HG03039 (cell line): ENCODE results near the gene SOCS2.
"Not testable (repeated sequence)": the region's sequence is repeated elsewhere in the genome, so short reads cannot be mapped to it uniquely, and the experiment has no call there.

Experiments
- ATAC-seq: cut with Tn5 transposase; IDR thresholded peaks from one replicate; pipeline ENCODE4 v1.9.1; 2021; ENCODE audit warnings: mild to moderate bottlenecking, moderate library complexity; ENCODE audit not compliant: unreplicated experiment

SOCS2 gene, protein sequence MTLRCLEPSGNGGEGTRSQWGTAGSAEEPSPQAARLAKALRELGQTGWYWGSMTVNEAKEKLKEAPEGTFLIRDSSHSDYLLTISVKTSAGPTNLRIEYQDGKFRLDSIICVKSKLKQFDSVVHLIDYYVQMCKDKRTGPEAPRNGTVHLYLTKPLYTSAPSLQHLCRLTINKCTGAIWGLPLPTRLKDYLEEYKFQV

GRCh38 chr12:93571925-93572711 is at the start of gene SOCS2:
Gene SOCS2 (plus strand): TSS chr12:93572675. CDS start chr12:93572898, 223 bp downstream.
- ATAC-seq = no peak

DNA sequence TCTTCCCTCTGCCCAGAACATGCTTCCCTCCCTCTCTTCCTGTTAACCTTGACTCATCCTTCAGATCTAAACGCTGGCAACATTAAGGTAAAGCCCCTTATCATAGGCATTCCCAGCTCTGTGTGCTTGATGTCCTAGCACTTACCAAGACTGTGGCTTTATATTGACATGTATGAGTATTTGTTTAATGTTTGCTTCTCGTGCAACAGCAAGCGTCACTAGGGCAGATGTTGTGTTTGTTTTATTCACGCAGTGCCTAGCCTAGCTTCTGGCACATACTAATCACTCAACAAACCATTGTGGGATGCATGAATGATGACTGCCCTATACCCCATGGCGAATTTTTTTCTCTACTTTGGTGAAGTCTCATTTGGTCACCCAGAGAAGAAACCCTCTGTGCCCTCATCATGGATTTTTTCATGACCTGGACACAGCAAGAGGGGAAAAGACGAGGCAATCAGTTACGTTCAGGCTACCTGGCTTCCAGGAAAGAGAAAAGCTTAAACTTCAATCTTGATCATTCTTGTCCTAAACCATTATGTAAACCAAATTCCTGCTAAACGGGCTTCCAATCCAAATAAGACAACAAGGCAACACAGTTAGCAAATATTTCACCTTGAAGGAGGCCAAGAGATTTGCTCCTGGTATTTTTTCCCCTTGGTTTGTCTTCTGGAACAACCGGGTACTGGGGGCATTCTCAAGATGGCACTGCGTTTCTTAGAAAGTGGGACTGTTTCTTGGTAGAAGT is 47.9 kb upstream of the SOCS2 start:
- no peak for ATAC-seq

DNA sequence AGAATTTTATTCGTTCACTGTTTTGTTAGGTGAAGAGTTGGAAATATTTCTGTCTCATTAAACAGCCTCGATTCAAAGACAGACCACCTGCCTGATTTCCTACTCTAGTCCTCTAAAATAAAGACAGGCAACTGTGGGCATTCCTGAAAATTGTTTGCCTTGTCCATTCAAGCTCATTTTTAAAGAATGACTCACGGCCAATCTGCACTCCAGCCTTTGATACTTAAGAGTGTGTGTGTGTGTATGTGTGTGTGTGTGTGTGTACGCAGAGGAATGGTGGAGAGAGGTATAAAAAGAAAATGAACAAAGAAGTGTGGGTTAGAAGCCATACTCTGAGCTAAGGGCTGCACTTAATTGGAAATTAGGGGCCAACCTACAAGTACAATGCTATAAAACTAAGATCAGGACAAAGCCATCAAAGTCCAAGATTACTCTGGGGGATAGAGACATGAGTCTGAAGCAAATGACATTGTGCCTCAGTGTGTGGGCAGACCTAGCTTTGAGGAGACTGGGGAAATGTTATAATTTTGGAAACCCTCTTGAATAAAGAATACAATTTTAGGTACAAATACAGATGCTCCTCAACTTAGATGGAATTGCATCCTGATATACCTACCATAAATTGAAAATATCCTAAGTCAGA is 45.6 kb upstream of the SOCS2 start:
- ATAC-seq = no peak

DNA sequence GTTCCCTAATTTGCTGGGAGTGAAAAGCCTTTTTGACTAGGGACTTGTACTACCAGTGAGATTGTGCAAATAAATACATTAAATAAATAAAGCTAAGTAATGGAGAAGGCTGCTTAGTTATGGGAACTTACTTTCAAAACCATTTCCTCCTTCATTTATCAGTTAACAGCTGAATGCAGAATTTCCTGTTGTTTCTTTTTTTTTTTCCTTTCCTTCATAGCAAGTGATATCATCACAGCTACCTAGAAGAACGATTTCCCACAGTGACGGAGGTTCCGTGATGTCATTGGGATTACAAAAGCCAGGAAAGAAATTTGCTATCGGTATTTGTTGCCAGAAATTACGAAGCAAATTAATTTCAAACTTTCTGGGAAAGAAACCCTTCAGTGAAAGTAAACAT is 42.1 kb upstream of the SOCS2 start:
- no peak for ATAC-seq

GRCh38 chr12:93533310-93533709 is 39.2 kb upstream of the SOCS2 start:
- ATAC-seq = no peak

- ATAC-seq = no peak
These were observed 36.2 kb upstream of the SOCS2 start for GRCh38 chr12:93536111-93536765.

- ATAC-seq = peak; percentile 65
These were observed 35.5 kb upstream of the SOCS2 start for GRCh38 chr12:93536766-93537488.

DNA sequence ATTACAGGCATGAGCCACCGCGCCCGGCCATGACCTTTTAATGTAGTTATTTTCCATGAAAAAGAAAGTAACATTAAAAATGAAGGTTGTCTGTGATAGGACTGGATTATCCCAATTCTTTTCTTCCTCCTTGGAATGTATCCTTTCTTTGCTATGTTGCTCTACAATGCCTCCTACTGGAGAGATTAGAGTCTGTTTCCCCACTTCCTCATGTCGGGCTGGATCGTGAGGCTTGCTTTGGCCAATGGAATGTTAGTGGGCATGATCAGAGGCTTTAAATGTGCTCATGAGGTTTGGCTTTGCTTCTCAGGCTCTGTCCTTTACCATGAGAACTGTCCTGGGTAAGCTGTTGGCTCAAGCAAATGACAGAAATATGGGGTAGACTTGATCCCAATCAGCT is 34.7 kb upstream of the SOCS2 start:
- ATAC-seq = no peak

GRCh38 chr12:93539821-93540220 is 32.7 kb upstream of the SOCS2 start:
- ATAC-seq = no peak

DNA sequence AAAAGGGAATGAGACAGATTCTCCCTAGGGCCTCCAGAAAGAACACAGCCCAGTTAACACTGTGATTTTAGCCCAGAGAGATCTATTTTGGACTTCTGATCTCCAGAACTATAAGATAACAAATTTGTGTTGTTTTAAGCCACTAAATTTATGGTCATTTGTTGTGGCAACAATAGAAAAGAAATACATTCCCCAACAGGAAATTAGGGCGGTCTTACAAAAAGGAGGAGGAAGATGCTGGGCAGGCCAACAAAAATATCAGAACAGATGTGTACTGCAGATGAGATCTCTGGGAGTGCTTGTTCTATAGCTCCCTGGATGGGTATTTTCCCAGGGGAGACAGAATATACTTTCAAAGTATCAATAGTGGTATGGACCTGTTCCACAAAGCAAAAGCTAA is 32.0 kb upstream of the SOCS2 start:
- ATAC-seq = no peak

GRCh38 chr12:93541578-93542225 is 30.8 kb upstream of the SOCS2 start:
- no peak for ATAC-seq

DNA sequence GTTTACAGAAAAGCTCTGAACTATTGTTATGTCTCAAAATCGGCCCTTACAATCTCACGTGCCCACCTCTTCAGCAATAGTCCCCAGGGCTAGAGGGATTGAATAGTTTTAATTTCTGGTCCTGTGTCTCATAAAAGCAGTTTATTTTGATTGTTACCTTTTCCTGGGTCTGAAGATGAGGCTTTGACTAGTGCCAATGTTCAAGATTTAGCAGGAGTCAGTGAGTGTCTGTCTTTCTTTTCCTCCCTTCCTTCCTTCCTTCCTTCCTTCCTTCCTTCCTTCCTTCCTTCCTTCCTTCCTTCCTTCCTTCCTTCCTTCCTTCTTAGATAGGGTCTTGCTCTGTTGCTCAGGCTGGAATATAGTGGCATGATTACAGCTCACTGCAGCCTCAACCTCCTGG is 24.7 kb upstream of the SOCS2 start:
- ATAC-seq = no peak

- ATAC-seq = no peak
These were observed 23.3 kb upstream of the SOCS2 start for GRCh38 chr12:93549174-93549573.

- no peak for ATAC-seq
These were observed 21.5 kb upstream of the SOCS2 start for GRCh38 chr12:93550748-93551611.

DNA sequence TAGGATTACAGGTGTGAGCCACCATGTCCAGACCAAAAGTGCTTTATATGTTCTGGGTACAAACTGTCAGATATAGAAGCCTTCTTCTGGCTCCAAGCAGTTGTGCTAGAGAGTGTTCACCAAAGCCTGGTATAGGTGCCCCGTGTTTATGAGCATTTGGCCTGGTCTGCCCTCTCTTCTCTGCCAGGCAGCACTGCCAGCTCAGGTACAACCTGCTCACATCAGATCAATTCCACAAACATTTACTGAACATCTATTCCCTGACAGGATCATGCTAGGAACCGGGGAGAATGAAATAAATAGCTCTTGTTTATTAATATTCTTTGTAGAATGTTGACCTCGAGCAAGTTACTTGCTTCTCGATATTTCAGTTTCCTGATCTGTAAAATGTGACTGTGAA is 20.0 kb upstream of the SOCS2 start:
- ATAC-seq = no peak

GRCh38 chr12:93557879-93558278 is 14.6 kb upstream of the SOCS2 start:
- ATAC-seq = not testable (repeated sequence)

- ATAC-seq = not testable (repeated sequence)
These were observed 13.8 kb upstream of the SOCS2 start for GRCh38 chr12:93558685-93559084.

GRCh38 chr12:93563807-93564538 is 8.5 kb upstream of the SOCS2 start:
- no peak for ATAC-seq
